IMR-90 (cell line): ENCODE results near the gene LGI2.

Source experiments
- BHLHE40 ChIP-seq: fragments of 150-350 bp; IDR thresholded peaks from 2 replicates; pipeline ENCODE4 v1.6.1; 2016; ENCODE audit warnings: mild to moderate bottlenecking, low read depth, low read length
- CEBPB ChIP-seq: IDR thresholded peaks from 2 replicates; pipeline ENCODE4 v1.6.1; 2012; ENCODE audit warnings: low read depth, low read length, improper control_type of control experiment
- CHD1 ChIP-seq: IDR thresholded peaks from 2 replicates; pipeline ENCODE4 v1.6.1; 2012; ENCODE audit warnings: low read depth, low read length, improper control_type of control experiment
- MAZ ChIP-seq: IDR thresholded peaks from 2 replicates; pipeline ENCODE4 v1.6.1; 2012; ENCODE audit warnings: low read depth, mild to moderate bottlenecking, low read length, improper control_type of control experiment, moderate library complexity, borderline replicate concordance
- POLR2A ChIP-seq: IDR thresholded peaks from 2 replicates; pipeline ENCODE4 v1.6.1; 2012; ENCODE audit warnings: mild to moderate bottlenecking, low read depth, low read length
- RAD21 ChIP-seq: IDR thresholded peaks from 2 replicates; pipeline ENCODE4 v1.6.1; 2012; ENCODE audit warnings: low read length, improper control_type of control experiment
- RCOR1 ChIP-seq: IDR thresholded peaks from 2 replicates; pipeline ENCODE4 v1.6.1; 2012; ENCODE audit warnings: mild to moderate bottlenecking, low read length, improper control_type of control experiment; ENCODE audit not compliant: insufficient replicate concordance
- SMC3 ChIP-seq: fragments of 150-350 bp; IDR thresholded peaks from 2 replicates; pipeline ENCODE4 v1.6.1; 2016; ENCODE audit warnings: low read depth, mild to moderate bottlenecking, antibody characterized with exemption, low read length, moderate library complexity
- TF ChIP-seq, protein P1 (sequence below): conservative IDR thresholded peaks from 2 replicates; pipeline ENCODE4 v1.5.1; 2012; ENCODE audit warnings: mild to moderate bottlenecking, low read depth, low read length, improper control_type of control experiment
- TF ChIP-seq, protein P2 (sequence below): fragments of 150-350 bp; IDR thresholded peaks from 2 replicates; pipeline ENCODE4 v1.6.1; 2016; ENCODE audit warnings: low read depth, mild to moderate bottlenecking, low read length, moderate library complexity, borderline replicate concordance
- TF ChIP-seq, protein P3 (sequence below): fragments of 150-350 bp; IDR thresholded peaks from 2 replicates; pipeline ENCODE4 v1.6.1; 2017; ENCODE audit warnings: mild to moderate bottlenecking, antibody characterized with exemption, low read length, low read depth

DNA sequence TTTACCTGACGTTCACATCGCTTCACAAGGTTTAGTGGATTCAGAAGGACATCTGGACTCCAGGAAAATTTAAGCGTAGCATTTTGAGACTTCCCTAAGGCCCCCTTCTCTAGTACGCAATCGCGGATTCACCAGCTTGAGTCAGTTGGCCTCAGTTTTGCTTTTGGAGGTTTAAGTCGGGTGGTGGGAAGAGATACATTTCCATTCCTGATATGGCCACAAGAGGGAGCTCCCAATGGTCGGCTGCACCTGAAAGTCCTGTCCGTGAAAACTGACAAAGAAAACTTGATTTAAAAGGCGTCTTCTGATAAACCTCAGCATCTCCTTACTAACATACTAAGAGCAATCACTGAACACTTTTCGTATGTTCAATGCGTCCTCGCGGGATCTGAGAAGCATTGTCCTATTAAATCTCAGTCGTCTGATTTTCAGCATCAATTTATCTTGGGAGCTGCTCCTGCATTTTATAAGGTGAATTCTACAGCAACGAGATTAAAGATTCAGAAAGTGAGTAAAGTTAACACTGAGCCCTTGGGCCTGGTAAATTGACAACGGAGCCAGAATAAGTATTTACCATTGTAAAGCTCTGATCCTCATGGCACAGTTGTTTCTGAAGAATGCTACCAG is 50.6 kb downstream of the LGI2 start:
- no peak for TF ChIP-seq POLR2A
- TF ChIP-seq, protein P1, sequence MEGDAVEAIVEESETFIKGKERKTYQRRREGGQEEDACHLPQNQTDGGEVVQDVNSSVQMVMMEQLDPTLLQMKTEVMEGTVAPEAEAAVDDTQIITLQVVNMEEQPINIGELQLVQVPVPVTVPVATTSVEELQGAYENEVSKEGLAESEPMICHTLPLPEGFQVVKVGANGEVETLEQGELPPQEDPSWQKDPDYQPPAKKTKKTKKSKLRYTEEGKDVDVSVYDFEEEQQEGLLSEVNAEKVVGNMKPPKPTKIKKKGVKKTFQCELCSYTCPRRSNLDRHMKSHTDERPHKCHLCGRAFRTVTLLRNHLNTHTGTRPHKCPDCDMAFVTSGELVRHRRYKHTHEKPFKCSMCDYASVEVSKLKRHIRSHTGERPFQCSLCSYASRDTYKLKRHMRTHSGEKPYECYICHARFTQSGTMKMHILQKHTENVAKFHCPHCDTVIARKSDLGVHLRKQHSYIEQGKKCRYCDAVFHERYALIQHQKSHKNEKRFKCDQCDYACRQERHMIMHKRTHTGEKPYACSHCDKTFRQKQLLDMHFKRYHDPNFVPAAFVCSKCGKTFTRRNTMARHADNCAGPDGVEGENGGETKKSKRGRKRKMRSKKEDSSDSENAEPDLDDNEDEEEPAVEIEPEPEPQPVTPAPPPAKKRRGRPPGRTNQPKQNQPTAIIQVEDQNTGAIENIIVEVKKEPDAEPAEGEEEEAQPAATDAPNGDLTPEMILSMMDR, result peak; percentile 77
- no peak for TF ChIP-seq RCOR1
- TF ChIP-seq CHD1, result no peak
- no peak for TF ChIP-seq CEBPB
- TF ChIP-seq, protein P2, sequence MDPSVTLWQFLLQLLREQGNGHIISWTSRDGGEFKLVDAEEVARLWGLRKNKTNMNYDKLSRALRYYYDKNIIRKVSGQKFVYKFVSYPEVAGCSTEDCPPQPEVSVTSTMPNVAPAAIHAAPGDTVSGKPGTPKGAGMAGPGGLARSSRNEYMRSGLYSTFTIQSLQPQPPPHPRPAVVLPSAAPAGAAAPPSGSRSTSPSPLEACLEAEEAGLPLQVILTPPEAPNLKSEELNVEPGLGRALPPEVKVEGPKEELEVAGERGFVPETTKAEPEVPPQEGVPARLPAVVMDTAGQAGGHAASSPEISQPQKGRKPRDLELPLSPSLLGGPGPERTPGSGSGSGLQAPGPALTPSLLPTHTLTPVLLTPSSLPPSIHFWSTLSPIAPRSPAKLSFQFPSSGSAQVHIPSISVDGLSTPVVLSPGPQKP, result no peak
- TF ChIP-seq, protein P3, sequence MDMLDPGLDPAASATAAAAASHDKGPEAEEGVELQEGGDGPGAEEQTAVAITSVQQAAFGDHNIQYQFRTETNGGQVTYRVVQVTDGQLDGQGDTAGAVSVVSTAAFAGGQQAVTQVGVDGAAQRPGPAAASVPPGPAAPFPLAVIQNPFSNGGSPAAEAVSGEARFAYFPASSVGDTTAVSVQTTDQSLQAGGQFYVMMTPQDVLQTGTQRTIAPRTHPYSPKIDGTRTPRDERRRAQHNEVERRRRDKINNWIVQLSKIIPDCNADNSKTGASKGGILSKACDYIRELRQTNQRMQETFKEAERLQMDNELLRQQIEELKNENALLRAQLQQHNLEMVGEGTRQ, result no peak
- TF ChIP-seq SMC3, result peak; percentile 83
- TF ChIP-seq MAZ, result no peak
- TF ChIP-seq BHLHE40, result no peak
- TF ChIP-seq RAD21, result peak; percentile 68
